22Rv1 (cell line): Measurements from ENCODE around the gene GABRG3.

ENCODE experiments used
- CTCF ChIP-seq: fragments of 450-650 bp; IDR thresholded peaks from 2 replicates; pipeline ENCODE4 v1.5.1; 2017; ENCODE audit warnings: mild to moderate bottlenecking
- ZFX ChIP-seq: fragments of 450-650 bp; IDR thresholded peaks from 2 replicates; pipeline ENCODE4 v1.6.1; 2017; ENCODE audit warnings: antibody characterized with exemption, borderline replicate concordance

GRCh38 chr15:27438403-27439375 lies 467.7 kb downstream of the GABRG3 start:
- TF ChIP-seq CTCF (no peak), ZFX (no peak)
